Activated gamma-delta T cell treated with Interleukin-2 at 50 U/mL for 16 hours (primary cell): ENCODE data around the gene GRIN1.
A peak's percentile ranks its signal among the peaks of the same experiment; 100 is the strongest.
"Not testable (repeated sequence)": the region's sequence is repeated elsewhere in the genome, so short reads cannot be mapped to it uniquely, and the experiment has no call there.

Experiments
- DNase-seq: peaks from one replicate; pipeline ENCODE4 v3.0.0-alpha.2; 2020

The GRIN1 gene

GRCh38 chr9:137129456-137130175 is 9.3 kb upstream of the GRIN1 start:
- DNase-seq, result peak; percentile 85

GRCh38 chr9:137130176-137130755 is 8.7 kb upstream of the GRIN1 start:
- no peak for DNase-seq

GRCh38 chr9:137134191-137134590 is 4.8 kb upstream of the GRIN1 start:
- DNase-seq, result no peak

- DNase-seq, result not testable (repeated sequence)
Observed at GRCh38 chr9:137135154-137135553, 3.8 kb upstream of the GRIN1 start.

GRCh38 chr9:137136261-137136880 is 2.6 kb upstream of the GRIN1 start:
- DNase-seq, result no peak

- no peak for DNase-seq
Observed at GRCh38 chr9:137136881-137137607, 1.9 kb upstream of the GRIN1 start.

- DNase-seq, result no peak
Observed at GRCh38 chr9:137138058-137138721, 764 bp upstream of the GRIN1 start.

GRCh38 chr9:137139468-137140150 is 655 bp downstream of the GRIN1 start:
- no peak for DNase-seq

- no peak for DNase-seq
Observed at GRCh38 chr9:137140151-137141012, 1.4 kb downstream of the GRIN1 start.

GRCh38 chr9:137141050-137141810 is 2.3 kb downstream of the GRIN1 start:
- DNase-seq, result no peak

GRCh38 chr9:137141976-137142936 is 3.3 kb downstream of the GRIN1 start:
- DNase-seq, result no peak

GRCh38 chr9:137143459-137143858 is 4.5 kb downstream of the GRIN1 start:
- no peak for DNase-seq

GRCh38 chr9:137145731-137146526 is 7.0 kb downstream of the GRIN1 start:
- DNase-seq, result no peak

GRCh38 chr9:137146527-137146918 is 7.6 kb downstream of the GRIN1 start:
- DNase-seq, result no peak

- DNase-seq, result no peak
Observed at GRCh38 chr9:137147091-137147792, 8.3 kb downstream of the GRIN1 start.

GRCh38 chr9:137147793-137148160 is 8.8 kb downstream of the GRIN1 start:
- DNase-seq, result no peak

GRCh38 chr9:137148242-137148641 is 9.3 kb downstream of the GRIN1 start:
- DNase-seq, result no peak

- no peak for DNase-seq
Observed at GRCh38 chr9:137148661-137149060, 9.7 kb downstream of the GRIN1 start.
